K562 (cell line): ENCODE measurements around the gene ATF5. TPM values are rescaled to one million over a fixed set of nuclear protein-coding genes. Genes with fewer than 3 reads are reported as not detected.

Source experiments
- ATF3 ChIP-seq, 2 experiments: fragments of 450-650 bp in 1 of 2; sonication (generic) in 1 of 2; formaldehyde crosslinking in 1 of 2; IDR thresholded peaks in 1 of 2; conservative IDR thresholded peaks in 1 of 2; 2 replicates each; pipeline versions ENCODE4 v1.6.1 to v1.8.1; 2016 to 2023; ENCODE audit warnings: mild to moderate bottlenecking in 2 of 2, moderate library complexity in 2 of 2, inconsistent platforms in 1 of 2, missing genetic modification reagents in 1 of 2
- CC2D1A ChIP-seq: fragments of 450-650 bp; IDR thresholded peaks from 2 replicates; pipeline ENCODE4 v1.6.1; 2017; ENCODE audit warnings: mild to moderate bottlenecking
- ELF4 ChIP-seq: fragments of 450-650 bp; formaldehyde crosslinking; IDR thresholded peaks from 2 replicates; pipeline ENCODE4 v1.4.0; 2022; ENCODE audit warnings: missing genetic modification characterization
- GMEB1 ChIP-seq: fragments of 250-450 bp; sonication (Bioruptor Pico); IDR thresholded peaks from 2 replicates; pipeline ENCODE4 v1.4.0; 2020; ENCODE audit warnings: mild to moderate bottlenecking
- KAT2B ChIP-seq: IDR thresholded peaks from one replicate; pipeline ENCODE4 v1.6.1; 2012; ENCODE audit warnings: low read depth, mild to moderate bottlenecking, control low read depth, inconsistent platforms, low read length, moderate library complexity
- NFE2 ChIP-seq: IDR thresholded peaks from 2 replicates; pipeline ENCODE4 v1.6.1; 2014; ENCODE audit warnings: antibody characterized with exemption, low read depth
- RFX1 ChIP-seq: fragments of 450-650 bp; IDR thresholded peaks from 2 replicates; pipeline ENCODE4 v1.6.1; 2016; ENCODE audit warnings: mild to moderate bottlenecking, moderate library complexity
- SPI1 ChIP-seq: IDR thresholded peaks from 2 replicates; pipeline ENCODE4 v1.6.1; 2011; ENCODE audit warnings: low read depth, low read length, control low read depth, borderline replicate concordance
- TRIM28 ChIP-seq: fragments of 450-650 bp; IDR thresholded peaks from 2 replicates; pipeline ENCODE4 v1.6.1; 2017
- ZNF41 ChIP-seq: fragments of 250-450 bp; sonication (Bioruptor Pico); conservative IDR thresholded peaks from 2 replicates; pipeline ENCODE4 v1.4.0; 2020; ENCODE audit warnings: mild to moderate bottlenecking
- ZNF589 ChIP-seq: fragments of 200-800 bp; sonication (Bioruptor generic); IDR thresholded peaks from 2 replicates; pipeline ENCODE4 v1.6.1; 2016; ENCODE audit warnings: low read depth, missing genetic modification characterization, missing compliant biosample characterization
- polyA plus RNA-seq, 8 experiments: library from polyadenylated mRNA; depleted of rRNA in 4 of 8; stranded (reverse) in 5 of 8; unstranded in 3 of 8; fragments of >200 nt; fragmentation: Nextera tagmentation in 2 of 8; fragmentation: Illumina TruSeq in 1 of 8; extraction: Ambion mirVana in 2 of 8; extraction: Trizol in 1 of 8; gene quantifications; 2 replicates each; pipeline versions ENCODE4 v1.2.1 to v1.2.3, GENCODE V29; 2011 to 2014; ENCODE audit warnings: inconsistent platforms in 1 of 8, missing spikeins in 1 of 8
- total RNA-seq, 7 experiments: library from RNA; depleted of rRNA in 6 of 7; stranded (reverse); fragments of >200 nt in 6 of 7; fragmentation: Illumina TruSeq in 2 of 7; extraction: Trizol in 2 of 7; gene quantifications; 2 replicates each; pipeline versions ENCODE4 v1.2.1 to v1.2.3, GENCODE V29; 2011 to 2021; ENCODE audit warnings: low replicate concordance in 1 of 7

ATF5 gene
- total and polyA plus RNA-seq, 9 of the 15 experiments (the other 6 are each of a cell fraction or from before 2014, with no cell fraction given), result 3.0 to 57.6 (median 11.1) TPM

- peak; percentile 50 for TF ChIP-seq ATF3 (IDR thresholded peaks at IDR 0.05)
- TF ChIP-seq ATF3 (CRISPR knock-in tag; conservative IDR thresholded peaks at IDR 0.05), result no peak
- TF ChIP-seq ZNF589, result no peak
- TF ChIP-seq ZNF41, result no peak
- TF ChIP-seq CC2D1A, result no peak
- no peak for TF ChIP-seq ELF4 (CRISPR knock-in tag)
- TF ChIP-seq SPI1, result peak; percentile 53; the same call in 1 of the 2 replicates
- no peak for TF ChIP-seq KAT2B
- no peak for TF ChIP-seq TRIM28
- TF ChIP-seq NFE2, result no peak
- no peak for TF ChIP-seq RFX1
- TF ChIP-seq GMEB1 (CRISPR knock-in tag), result no peak
Measured at GRCh38 chr19:49954092-49954829, 25.3 kb downstream of the ATF5 start (continued).
